Mesodermal cell (in vitro differentiated cells): ENCODE measurements around the gene LZTS2.
A peak's percentile ranks its signal among the peaks of the same experiment; 100 is the strongest.
"Not testable (repeated sequence)": the region's sequence is repeated elsewhere in the genome, so short reads cannot be mapped to it uniquely, and the experiment has no call there.

Source experiments
- H3K27ac ChIP-seq: 2 replicates; pipeline ENCODE4 v1.7.0; 2013; ENCODE audit warnings: mild to moderate bottlenecking, low read depth, low read length, moderate library complexity; ENCODE audit not compliant: severe bottlenecking
- H3K36me3 ChIP-seq: 2 replicates; pipeline ENCODE4 v1.7.1; 2013; ENCODE audit warnings: mild to moderate bottlenecking, low read length, moderate library complexity; ENCODE audit not compliant: control insufficient read depth, insufficient read depth
- H3K4me1 ChIP-seq: one replicate; pipeline ENCODE4 v1.7.1; 2013; ENCODE audit warnings: mild to moderate bottlenecking, low read length; ENCODE audit not compliant: insufficient read depth, control insufficient read depth, poor library complexity, severe bottlenecking
- H3K4me3 ChIP-seq: 2 replicates; pipeline ENCODE4 v1.7.0; 2013; ENCODE audit warnings: low read length, control low read depth, mild to moderate bottlenecking; ENCODE audit not compliant: insufficient read depth, poor library complexity, severe bottlenecking; ENCODE audit errors: extremely low read depth
- H3K9me3 ChIP-seq: 2 replicates; pipeline ENCODE4 v1.7.1; 2013; ENCODE audit warnings: mild to moderate bottlenecking, low read length, moderate library complexity; ENCODE audit not compliant: control insufficient read depth
- WGBS, 2 experiments: methylation state at CpG; one replicate each; pipeline ENCODE4 v1.1.5; 2013; ENCODE audit warnings: missing lambda C conversion rate in 2 of 2; ENCODE audit not compliant: insufficient coverage in 2 of 2; 5-methylcytosine and 5-hydroxymethylcytosine counted together

LZTS2 gene

DNA sequence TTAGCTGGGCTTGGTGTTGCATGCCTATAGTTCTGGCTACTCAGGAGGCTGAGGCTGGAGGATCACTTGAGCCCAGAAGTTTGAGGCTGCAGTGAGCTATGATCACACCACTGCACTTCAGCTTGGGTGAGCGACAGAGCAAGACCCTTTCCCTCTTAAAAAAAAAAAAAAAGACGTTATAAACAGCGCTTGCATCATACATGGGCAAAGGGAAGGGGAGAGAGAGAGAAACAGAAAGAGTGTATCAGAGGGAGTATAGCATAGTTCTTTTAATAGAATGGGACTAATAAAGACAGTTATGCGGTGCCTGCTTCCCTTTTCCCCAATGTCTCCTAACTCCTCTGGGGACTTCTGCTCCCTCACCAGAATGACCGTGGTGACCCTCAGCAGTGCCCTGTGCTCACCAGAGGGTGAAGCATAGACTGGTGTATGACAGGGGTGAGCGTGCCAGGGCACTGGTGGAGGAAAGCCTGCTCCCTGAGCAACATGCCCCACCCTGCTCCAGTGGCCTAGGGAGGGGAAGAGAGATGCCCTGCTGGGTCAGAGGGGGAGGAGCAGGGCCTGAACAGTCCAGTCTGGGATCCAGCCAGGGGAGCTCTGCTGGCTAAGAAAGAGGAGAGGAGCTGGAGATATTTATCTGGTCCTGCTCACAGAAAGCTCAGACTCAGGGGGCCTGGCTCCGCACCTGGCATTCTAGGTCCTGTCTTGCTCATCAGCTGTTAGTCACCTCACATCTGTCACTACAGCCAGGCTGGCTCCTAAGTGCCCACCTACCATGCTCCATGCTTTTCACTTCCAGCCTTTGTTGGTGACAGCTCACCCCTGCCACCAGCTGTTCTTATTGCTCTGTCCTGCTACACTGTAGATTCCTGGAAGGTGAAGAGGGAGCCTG lies 29.1 kb downstream of the LZTS2 start:
- no peak overlapping the region for H3K4me3 ChIP-seq
- H3K36me3 ChIP-seq, result no peaks in the 10 kb centered on the region
- no peaks in the 10 kb centered on the region for H3K9me3 ChIP-seq
- no peak overlapping the region for H3K27ac ChIP-seq
- 72 to 100% methylated on average over 3 to 4 of the region's 7 CpGs for WGBS, 2 experiments
- H3K4me1 ChIP-seq, result peaks cover 30% of the 10 kb centered on the region

DNA sequence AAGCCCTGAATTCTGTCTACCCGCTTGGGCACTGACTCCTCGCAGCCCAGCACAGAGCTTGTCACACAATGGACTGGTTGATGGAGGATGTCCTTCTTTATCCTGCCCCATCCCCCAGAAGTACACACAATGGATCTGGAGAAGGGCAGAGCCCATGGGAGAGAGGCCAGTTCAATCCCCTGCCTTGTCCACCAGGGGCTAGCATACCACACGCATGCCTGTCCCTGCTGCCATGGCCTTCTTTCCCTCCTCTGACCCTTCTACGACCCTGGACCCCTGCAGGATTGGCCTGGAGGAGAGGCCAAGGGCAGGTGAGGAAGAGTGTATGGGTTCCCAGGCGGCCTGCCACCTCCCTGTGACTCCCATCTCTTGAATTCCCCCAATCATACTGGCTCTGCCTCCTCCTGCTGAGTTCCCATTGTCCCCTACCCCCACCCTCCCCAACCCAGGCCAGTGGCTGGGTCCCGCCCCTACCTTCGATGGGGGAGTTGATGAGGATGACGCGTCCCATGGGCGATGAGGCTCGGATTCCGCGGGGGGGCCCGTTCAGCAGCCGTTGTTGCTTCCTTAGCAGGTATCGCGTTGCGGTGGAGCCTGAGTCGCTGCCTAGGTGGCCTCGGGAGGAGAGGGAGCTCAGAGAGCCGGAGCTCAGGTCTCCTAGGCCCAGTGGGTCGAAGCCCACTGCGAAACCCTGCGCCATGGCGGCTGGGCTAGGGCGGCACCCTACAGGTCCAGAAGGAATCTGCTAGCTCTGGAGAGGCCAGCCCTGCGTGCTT lies 30.1 kb downstream of the LZTS2 start:
- no peak overlapping the region for H3K4me3 ChIP-seq
- peaks cover 32% of the 10 kb centered on the region for H3K4me1 ChIP-seq
- peaks cover 4% of the 10 kb centered on the region for H3K36me3 ChIP-seq
- WGBS, 2 experiments, result 83 to 84% methylated on average over 17 to 23 of the region's 27 CpGs
- no peak overlapping the region for H3K27ac ChIP-seq
- no peaks in the 10 kb centered on the region for H3K9me3 ChIP-seq

- no peak overlapping the region for H3K27ac ChIP-seq
- H3K4me1 ChIP-seq, result peaks cover 32% of the 10 kb centered on the region
- H3K9me3 ChIP-seq, result no peaks in the 10 kb centered on the region
- H3K4me3 ChIP-seq, result peak overlapping the region; percentile 46
- peaks cover 14% of the 10 kb centered on the region for H3K36me3 ChIP-seq
- 4 to 13% methylated on average over 14 to 20 of the region's 25 CpGs for WGBS, 2 experiments
These were observed 31.0 kb downstream of the LZTS2 start for GRCh38 chr10:101030496-101031127.

- peak within 1 kb of the TSS; percentile 46 for H3K4me3 ChIP-seq
- peak within 1 kb of the TSS; percentile 94 for H3K27ac ChIP-seq
- 0 to 3% methylated on average over 30 to 37 of the region's 38 CpGs for WGBS, 2 experiments
These were observed 31.7 kb downstream of the LZTS2 start, which contains the start of the genes PDZD7 and SFXN3 for GRCh38 chr10:101031128-101031795. TSS of gene PDZD7 (minus strand) at chr10:101031129. CDS start at chr10:101030219, 910 bp downstream. TSS of gene SFXN3 (plus strand) at chr10:101031234. CDS start at chr10:101034695, 3,461 bp downstream.

DNA sequence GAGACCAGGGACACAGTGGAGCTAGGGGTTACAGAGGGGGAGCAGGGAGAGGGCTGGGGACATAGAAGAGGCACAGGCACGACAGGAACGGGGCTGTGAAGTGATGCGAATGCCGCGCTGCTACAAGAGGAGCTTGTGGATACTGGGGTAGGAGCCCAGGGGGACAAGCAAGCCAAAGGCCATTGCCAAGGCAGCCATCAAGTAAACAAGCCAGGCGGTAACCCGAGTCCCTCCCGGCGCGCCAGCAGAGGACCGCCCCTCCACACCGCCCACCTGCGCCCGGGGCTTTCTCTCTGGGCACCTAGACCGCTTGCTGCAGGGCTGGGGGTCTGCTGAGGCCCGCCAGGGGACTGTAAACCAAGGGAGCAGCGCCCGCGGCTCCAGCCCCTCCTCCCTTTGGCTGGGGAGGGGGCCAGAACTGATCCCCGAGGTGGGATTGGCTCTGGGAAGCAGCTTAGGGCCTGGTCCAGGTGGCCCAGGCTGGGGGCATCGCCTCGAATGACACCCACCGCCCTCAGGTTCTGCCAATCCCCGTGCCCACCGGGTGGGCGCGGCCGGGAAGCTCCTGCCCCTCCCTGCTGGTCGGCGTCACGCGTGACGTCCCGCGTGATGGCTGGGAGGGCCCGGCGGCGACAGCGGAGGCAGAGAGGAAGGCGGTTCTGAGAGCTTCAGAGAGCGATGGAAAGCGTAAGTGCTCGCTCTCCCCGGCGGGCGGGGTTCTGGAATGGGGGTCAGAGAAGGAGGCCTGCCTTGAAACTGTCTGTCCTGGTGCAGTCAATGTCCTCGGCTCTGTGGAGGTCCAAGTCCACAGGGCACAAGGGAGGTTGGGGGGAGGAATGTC lies 32.4 kb downstream of the LZTS2 start:
- 1 to 2% methylated on average over 33 to 42 of the region's 47 CpGs for WGBS, 2 experiments

More at GRCh38 chr10:101031128-101031795, 31.7 kb downstream of the LZTS2 start, which contains the start of the genes PDZD7 and SFXN3:
- no peaks in the 10 kb centered on the region for H3K9me3 ChIP-seq
- peaks cover 20% of the 10 kb centered on the region for H3K36me3 ChIP-seq
- H3K4me1 ChIP-seq, result peaks cover 32% of the 10 kb centered on the region

GRCh38 chr10:101032637-101033224 lies 33.1 kb downstream of the LZTS2 start:
- H3K36me3 ChIP-seq, result peaks cover 35% of the 10 kb centered on the region
- peaks cover 26% of the 10 kb centered on the region for H3K4me1 ChIP-seq
- WGBS, 2 experiments, result 19 to 51% methylated on average over 2 to 6 of the region's 6 CpGs
- peak overlapping the region; percentile 94 for H3K27ac ChIP-seq
- no peaks in the 10 kb centered on the region for H3K9me3 ChIP-seq
- H3K4me3 ChIP-seq, result peak overlapping the region; percentile 46

More for the DNA sequence above, 32.4 kb downstream of the LZTS2 start:
- peaks cover 28% of the 10 kb centered on the region for H3K36me3 ChIP-seq
- peak overlapping the region; percentile 94 for H3K27ac ChIP-seq
- no peaks in the 10 kb centered on the region for H3K9me3 ChIP-seq
- peaks cover 32% of the 10 kb centered on the region for H3K4me1 ChIP-seq
- peak overlapping the region; percentile 46 for H3K4me3 ChIP-seq

DNA sequence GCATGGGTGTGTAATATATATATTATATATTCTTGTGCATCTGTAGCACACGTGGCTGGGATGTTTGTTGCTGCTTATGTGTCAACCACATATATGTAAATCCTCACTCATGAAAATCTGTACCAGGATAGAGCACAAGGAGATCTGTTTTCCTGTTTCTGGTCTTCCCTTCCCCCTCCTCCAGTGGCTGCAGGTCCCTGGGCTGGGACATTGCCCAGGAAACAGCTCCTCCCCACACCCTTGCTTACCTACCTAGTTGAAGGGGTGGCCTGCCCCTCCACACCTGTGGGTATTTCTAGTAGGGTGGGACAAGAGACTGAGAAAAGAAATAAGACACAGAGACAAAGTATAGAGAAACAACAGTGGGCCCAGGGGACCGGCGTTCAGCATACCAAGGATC lies 33.7 kb downstream of the LZTS2 start:
- Histone ChIP-seq H3K27ac (no peak overlapping the region), H3K36me3 (peaks cover 39% of the 10 kb centered on the region), H3K4me3 (peak overlapping the region; percentile 46), H3K4me1 (peaks cover 29% of the 10 kb centered on the region), H3K9me3 (no peaks in the 10 kb centered on the region)
- no CpG with 5 or more reads among the region's 3 CpGs for WGBS, 2 experiments

GRCh38 chr10:101034404-101034803 lies 34.8 kb downstream of the LZTS2 start:
- peaks cover 46% of the 10 kb centered on the region for H3K36me3 ChIP-seq
- peaks cover 25% of the 10 kb centered on the region for H3K4me1 ChIP-seq
- not testable (repeated sequence) for H3K9me3 ChIP-seq, H3K4me3 ChIP-seq, H3K27ac ChIP-seq
- WGBS, 2 experiments, result 91 to 92% methylated on average over 4 of the region's 4 CpGs

DNA sequence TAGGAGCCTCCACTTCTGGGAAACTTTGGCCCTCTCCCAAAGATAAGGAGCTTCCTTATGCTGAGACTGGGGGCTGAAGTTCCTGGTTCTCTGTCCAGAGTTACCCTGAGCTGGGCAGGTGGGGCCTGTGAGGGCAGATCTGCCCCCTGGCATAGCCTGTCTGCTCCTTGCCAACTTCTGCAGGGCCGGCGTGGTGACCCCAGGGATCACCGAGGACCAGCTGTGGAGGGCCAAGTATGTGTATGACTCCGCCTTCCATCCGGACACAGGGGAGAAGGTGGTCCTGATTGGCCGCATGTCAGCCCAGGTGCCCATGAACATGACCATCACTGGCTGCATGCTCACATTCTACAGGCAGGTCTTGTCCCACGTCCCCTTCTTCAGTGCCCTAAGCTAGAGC lies 35.7 kb downstream of the LZTS2 start:
- 89 to 91% methylated on average over 6 of the region's 7 CpGs for WGBS, 2 experiments

More for the DNA sequence above, 35.7 kb downstream of the LZTS2 start:
- no peak overlapping the region for H3K4me3 ChIP-seq
- H3K9me3 ChIP-seq, result no peaks in the 10 kb centered on the region
- peaks cover 21% of the 10 kb centered on the region for H3K4me1 ChIP-seq
- peaks cover 50% of the 10 kb centered on the region for H3K36me3 ChIP-seq
- no peak overlapping the region for H3K27ac ChIP-seq
